ENCODE data around the gene TMEM185A. TPM values are rescaled to one million over a fixed set of nuclear protein-coding genes. Genes with fewer than 3 reads are reported as not detected.
"Not testable (repeated sequence)": the region's sequence is repeated elsewhere in the genome, so short reads cannot be mapped to it uniquely, and the experiment has no call there.

Gene TMEM185A
- 20.3 and 27.0 TPM in 2 replicates for total RNA-seq

DNA sequence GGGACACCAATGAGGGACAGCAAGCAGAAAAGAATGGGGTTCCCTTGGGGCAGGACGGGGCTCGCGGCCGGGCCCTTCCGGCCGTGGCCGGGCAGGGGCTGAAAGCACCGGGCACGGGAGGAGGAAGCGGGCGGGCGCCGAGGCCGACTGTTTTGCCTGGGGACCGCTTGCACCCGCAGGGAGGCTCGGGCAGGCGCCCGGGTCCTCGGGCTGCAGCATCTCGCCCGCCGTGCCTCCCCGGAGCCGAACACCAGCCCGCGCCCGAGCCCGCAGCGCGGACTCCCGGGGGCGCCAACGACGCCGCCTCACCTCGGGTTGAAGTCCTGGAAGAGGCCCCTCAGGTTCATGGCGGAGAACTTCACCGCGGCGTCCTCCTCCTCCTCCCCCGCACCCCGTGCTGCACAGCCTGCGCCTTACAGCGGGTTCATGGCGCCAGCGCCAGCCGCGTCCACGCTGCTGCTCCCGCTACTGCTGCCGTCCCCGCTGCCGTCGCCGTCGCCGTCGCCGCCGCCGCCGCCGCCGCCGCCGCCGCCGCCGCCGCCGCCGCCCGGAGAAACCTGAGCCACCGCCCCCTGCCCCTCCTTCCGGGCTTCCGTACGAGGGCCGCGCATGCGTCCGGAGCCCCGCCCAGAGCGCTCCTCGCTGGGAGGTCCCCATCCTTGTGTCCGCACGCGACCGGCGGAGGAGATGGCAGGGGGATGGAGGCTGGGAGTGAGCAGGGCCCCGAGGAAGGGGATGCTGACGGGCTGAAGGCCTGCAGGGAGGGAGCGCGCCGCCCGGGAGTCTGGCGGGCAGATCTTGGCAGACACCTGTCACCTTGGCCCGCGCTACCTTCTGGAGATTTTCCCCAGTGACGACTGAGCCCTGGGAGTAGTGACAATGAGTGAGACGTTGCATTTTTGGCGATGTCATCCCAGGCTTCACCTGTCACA is at the start of gene TMEM185A:
Gene TMEM185A (minus strand): TSS at position 559 of the 932 bp plus-strand sequence. CDS start 212 bp downstream, at position 347.
- peak within 1 kb of the TSS; percentile 60 for H3K4me3 ChIP-seq (ENCODE audit: low read depth, low read length)
- FAIRE-seq (no peak), DNase-seq (ENCODE audit: low read depth) (no peak)
- no peaks in the 10 kb centered on the region for H3K27me3 ChIP-seq (ENCODE audit: control insufficient read depth, insufficient read depth, low read length)
- TF ChIP-seq, protein P1, sequence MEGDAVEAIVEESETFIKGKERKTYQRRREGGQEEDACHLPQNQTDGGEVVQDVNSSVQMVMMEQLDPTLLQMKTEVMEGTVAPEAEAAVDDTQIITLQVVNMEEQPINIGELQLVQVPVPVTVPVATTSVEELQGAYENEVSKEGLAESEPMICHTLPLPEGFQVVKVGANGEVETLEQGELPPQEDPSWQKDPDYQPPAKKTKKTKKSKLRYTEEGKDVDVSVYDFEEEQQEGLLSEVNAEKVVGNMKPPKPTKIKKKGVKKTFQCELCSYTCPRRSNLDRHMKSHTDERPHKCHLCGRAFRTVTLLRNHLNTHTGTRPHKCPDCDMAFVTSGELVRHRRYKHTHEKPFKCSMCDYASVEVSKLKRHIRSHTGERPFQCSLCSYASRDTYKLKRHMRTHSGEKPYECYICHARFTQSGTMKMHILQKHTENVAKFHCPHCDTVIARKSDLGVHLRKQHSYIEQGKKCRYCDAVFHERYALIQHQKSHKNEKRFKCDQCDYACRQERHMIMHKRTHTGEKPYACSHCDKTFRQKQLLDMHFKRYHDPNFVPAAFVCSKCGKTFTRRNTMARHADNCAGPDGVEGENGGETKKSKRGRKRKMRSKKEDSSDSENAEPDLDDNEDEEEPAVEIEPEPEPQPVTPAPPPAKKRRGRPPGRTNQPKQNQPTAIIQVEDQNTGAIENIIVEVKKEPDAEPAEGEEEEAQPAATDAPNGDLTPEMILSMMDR (IDR thresholded peaks at IDR 0.05; ENCODE audit: insufficient read depth, low read length, severe bottlenecking), result no peak
- no peaks in the 10 kb centered on the region for H3K36me3 ChIP-seq (ENCODE audit: control insufficient read depth, insufficient read depth, low read length)

DNA sequence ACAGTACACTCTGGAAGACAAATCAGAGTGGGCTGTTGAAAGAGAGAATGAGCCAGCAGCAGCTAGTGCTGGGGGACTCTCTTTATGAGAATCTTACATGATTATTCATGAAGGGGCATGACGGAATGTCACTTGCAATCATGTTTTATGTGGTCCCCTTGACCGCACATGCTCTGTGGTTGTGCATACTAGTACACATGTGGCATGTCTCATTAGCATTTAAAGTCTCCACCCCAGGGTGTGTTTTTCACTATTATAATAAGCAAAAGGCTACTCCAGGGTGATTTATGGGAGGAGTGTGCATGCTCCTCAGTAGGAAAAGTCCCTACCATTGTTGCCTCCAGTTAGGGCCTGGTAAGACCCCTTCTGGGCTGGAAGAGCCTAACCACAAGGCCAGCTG is 49.6 kb upstream of the TMEM185A start:
- FAIRE-seq, result no peak
- Histone ChIP-seq H3K27me3 (ENCODE audit: control insufficient read depth, insufficient read depth, low read length) (no peaks in the 10 kb centered on the region), H3K4me3 (ENCODE audit: low read depth, low read length) (no peak overlapping the region), H3K36me3 (ENCODE audit: control insufficient read depth, insufficient read depth, low read length) (no peaks in the 10 kb centered on the region)
- TF ChIP-seq, protein P1 (IDR thresholded peaks at IDR 0.05; ENCODE audit: insufficient read depth, low read length, severe bottlenecking), result no peak
- DNase-seq (ENCODE audit: low read depth), result no peak

DNA sequence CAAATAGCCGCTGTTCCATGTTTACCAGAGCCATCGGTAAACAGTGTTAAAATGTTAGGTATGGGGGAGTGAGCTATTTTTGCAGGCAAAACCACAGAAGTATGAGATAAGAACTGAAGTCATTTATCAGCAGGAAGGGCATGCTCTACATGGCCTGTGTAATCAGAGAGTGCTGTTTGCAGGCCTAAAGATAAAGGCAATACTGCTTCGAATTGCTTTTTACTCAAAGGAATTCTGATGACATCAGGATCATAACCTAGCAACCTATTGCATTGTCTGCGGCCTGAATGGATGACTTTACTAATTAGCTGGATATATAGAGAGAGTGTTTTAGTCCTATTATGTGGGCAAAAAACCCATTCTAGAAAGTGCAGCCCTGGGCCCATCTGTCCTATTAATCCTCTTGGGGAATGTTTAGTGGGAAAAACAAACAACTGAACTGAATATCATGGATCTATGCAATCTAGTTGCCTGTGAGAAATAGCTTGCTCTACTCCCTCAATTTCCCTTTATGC is 47.6 kb upstream of the TMEM185A start:
- H3K27me3 ChIP-seq (ENCODE audit: control insufficient read depth, insufficient read depth, low read length); H3K4me3 ChIP-seq (ENCODE audit: low read depth, low read length); H3K36me3 ChIP-seq (ENCODE audit: control insufficient read depth, insufficient read depth, low read length); DNase-seq (ENCODE audit: low read depth): not testable (repeated sequence)
- peak; percentile 85 for FAIRE-seq

DNA sequence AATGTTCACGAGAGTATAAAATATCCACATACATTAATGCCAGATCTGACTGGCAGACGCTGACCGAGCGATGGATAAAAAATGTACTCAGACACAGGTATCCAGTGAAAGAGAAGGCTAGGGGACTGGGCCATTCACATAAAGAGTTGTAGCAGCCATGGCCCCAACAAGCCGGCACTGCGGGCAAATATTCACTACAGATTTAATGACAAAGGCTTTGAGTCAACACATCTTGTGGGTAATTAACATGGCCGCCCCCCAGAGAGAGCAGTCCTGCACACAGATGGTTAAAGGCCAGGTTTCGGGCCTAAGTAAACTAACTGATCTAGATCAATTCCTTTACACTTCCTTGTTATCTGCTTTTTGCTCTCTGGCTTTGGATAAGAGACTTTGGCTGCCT is 44.0 kb upstream of the TMEM185A start:
- FAIRE-seq, result not testable (repeated sequence)

DNA sequence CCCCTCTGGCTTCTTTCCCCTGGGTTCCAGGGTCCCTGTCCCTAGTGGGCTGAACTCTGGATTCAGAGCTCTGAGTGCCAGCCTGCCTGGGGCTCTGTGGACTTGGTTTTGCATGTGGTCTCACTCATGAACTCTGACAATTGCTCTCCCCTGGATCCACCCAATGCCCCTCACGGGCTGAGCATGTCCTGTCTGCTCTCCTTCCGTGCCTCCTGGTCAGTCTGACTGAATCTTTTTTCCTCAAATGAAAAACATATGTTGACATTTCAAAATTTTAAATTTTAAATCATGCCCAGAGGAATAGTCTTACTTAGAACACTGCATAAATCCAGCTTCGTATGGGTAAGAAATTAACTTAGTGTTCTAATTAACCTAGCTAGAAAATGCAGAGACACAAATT is 43.5 kb upstream of the TMEM185A start:
- not testable (repeated sequence) for FAIRE-seq; DNase-seq (ENCODE audit: low read depth); H3K27me3 ChIP-seq (ENCODE audit: control insufficient read depth, insufficient read depth, low read length); H3K4me3 ChIP-seq (ENCODE audit: low read depth, low read length); H3K36me3 ChIP-seq (ENCODE audit: control insufficient read depth, insufficient read depth, low read length)

More for the DNA sequence above, 44.0 kb upstream of the TMEM185A start:
- not testable (repeated sequence) for H3K4me3 ChIP-seq (ENCODE audit: low read depth, low read length); DNase-seq (ENCODE audit: low read depth); H3K27me3 ChIP-seq (ENCODE audit: control insufficient read depth, insufficient read depth, low read length); H3K36me3 ChIP-seq (ENCODE audit: control insufficient read depth, insufficient read depth, low read length)

DNA sequence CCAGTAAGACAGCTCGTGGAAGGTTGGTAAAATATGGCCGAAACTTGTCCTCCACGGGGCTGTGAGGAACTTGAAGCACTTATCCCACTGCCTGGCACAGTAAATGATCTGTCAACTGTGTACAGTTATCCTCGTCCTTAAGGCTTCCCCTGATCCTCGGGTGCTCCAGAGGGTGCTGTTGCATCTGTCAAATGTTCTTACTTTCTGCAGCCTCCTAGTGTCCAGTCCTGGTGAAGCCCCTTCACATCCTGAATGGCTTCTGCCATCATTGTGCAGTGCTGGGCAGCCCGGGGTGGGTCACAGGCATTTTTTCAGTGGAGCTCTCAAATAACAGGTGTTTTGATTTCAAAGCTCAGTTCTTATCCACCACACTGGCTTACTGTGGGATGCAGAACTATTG is 29.0 kb upstream of the TMEM185A start:
- H3K36me3 ChIP-seq (ENCODE audit: control insufficient read depth, insufficient read depth, low read length); FAIRE-seq; H3K27me3 ChIP-seq (ENCODE audit: control insufficient read depth, insufficient read depth, low read length); DNase-seq (ENCODE audit: low read depth); H3K4me3 ChIP-seq (ENCODE audit: low read depth, low read length): not testable (repeated sequence)

DNA sequence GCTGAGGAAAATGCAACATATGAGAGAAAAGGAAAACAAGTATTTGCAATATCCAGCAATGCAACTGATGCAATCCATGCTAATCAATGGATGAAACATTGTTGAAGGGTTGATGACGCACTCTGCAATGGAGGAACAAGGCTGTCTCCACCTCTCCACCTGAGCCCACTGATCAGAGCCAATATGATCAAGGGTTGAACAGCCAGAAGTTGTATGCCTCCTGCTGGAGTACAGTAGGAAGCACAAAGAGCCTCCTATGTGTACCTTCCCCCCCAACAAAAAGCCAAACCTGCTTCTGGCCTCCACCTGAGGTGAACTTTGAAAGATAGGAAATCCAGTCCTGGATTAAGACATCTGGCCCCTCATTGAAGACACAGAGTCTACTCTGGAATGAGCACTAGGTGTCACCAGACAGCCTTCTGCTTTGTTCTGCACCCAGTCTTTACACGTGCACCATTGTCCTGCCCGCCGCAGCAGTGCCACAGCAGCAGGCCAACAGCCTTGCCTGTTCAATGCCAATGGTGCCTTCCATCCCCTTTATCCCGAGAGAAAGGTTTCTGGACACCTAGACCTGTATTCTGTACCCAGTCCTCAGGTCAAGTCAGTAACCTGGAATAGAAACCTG is 24.8 kb upstream of the TMEM185A start:
- not testable (repeated sequence) for H3K36me3 ChIP-seq (ENCODE audit: control insufficient read depth, insufficient read depth, low read length)

DNA sequence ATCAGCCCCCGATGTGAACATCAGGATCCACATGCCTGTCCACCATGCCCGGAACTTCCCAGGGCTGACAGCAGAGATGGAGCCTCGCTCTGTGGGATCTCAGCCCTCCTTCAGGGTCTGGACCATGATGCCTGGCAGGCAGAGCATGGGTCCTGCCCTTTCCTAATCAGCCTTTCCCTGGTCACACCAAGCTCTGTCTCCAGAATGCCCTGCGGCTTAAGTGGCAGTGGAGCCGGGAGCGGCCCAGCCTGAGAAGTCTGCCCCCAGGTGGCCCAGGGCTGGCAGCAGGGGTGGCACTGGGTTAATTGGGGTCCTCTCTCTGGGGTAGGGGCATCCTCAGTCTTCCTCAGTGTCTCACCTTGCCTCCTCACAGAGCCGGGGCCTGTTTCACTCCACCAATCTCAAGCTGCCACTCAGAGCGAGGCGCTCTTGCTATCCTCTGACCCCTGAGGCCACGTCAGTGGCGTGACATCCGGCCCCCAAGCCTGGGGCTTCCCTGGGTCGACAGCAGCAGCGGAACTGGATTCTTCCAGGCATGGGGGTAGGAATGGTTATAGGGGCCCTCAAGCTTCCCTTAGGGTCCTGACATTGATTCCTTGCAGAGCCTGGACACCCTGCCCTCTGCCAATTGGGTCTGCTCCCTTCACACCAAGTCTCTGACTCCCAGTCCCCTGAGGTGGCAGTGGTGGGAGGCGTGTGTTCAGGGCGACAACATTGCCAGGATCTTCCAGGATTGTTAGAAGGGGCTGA is 20.8 kb upstream of the TMEM185A start:
- TF ChIP-seq, protein P1 (IDR thresholded peaks at IDR 0.05; ENCODE audit: insufficient read depth, low read length, severe bottlenecking), result no peak
- FAIRE-seq, result no peak
- no peak overlapping the region for H3K4me3 ChIP-seq (ENCODE audit: low read depth, low read length)
- H3K36me3 ChIP-seq (ENCODE audit: control insufficient read depth, insufficient read depth, low read length), result no peaks in the 10 kb centered on the region
- no peak for DNase-seq (ENCODE audit: low read depth)
- H3K27me3 ChIP-seq (ENCODE audit: control insufficient read depth, insufficient read depth, low read length), result no peaks in the 10 kb centered on the region

More for the DNA sequence above, 24.8 kb upstream of the TMEM185A start:
- not testable (repeated sequence) for DNase-seq (ENCODE audit: low read depth); H3K27me3 ChIP-seq (ENCODE audit: control insufficient read depth, insufficient read depth, low read length); H3K4me3 ChIP-seq (ENCODE audit: low read depth, low read length)
- FAIRE-seq, result peak; percentile 87
